Left lobe of liver (tissue), 2 donors: Measurements from ENCODE around the gene ST3GAL6. TPM values are rescaled to one million over a fixed set of nuclear protein-coding genes. Genes with fewer than 3 reads are reported as not detected.

Experiments
- ATAC-seq: fragments of 200-7000 bp; cut with Tn5 transposase; one replicate; pipeline ENCODE4 v1.9.1; 2020; ENCODE audit warnings: mild to moderate bottlenecking, moderate library complexity
- DNase-seq: peaks from one replicate; pipeline ENCODE4 v3.0.0-alpha.2; 2020; ENCODE audit warnings: low spot score
- total RNA-seq: library from RNA; stranded (reverse); gene quantifications from one replicate; pipeline ENCODE4 v1.2.1, GENCODE V29; 2021
- donor health status: DM: no; HTN: no; CAD: no; lungs with moderate emphysema.
- donor health status: DM: no; HTN: yes; CAD: no.

The ST3GAL6 gene
- total RNA-seq, 1 donor from 2014 or later, result 41.8 TPM

DNA sequence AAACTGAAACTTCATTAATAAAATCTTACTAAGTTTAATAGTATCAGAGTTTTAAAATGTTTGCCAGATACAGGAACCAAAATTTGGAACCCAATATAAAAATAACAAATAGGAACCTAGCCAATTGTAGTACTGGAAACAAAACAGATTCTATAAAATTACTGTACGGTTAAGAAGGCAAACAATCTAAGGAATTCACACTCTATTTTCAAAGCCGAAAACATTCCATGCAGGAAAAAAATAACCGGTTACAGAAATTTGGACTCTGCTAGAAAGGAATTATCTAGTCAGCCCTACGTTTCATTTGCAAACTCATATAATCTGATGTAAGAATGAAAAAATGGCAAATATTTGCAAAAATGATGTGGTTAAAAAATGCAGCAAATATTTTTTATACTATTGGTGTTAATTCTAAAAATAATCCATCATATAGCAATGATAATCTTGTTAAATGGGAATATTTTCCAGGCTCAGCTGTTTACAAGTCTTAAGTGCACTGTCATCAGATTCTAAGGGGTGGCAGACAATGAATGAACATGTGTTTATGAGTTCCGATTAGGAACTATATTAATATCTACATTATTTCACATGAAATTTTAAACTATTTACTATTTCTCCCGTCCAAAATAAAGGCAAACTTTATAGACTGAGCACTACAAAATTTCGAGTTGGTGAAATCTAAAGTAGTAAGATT, 80.3 kb downstream of the ST3GAL6 start:
- DNase-seq (no peak), ATAC-seq (no peak)

Other genes starting within 250 kb of the ST3GAL6 start
- gene CLDND1, start 240.4 kb upstream of the ST3GAL6 start, total RNA-seq, result 34.8 TPM
- not detected for gene GPR15, start 231.4 kb upstream of the ST3GAL6 start, total RNA-seq
- 34.1 TPM for gene CPOX, start 169.7 kb upstream of the ST3GAL6 start, total RNA-seq
- gene DCBLD2, start 138.4 kb downstream of the ST3GAL6 start, total RNA-seq, result 10.0 TPM